SKM-1 (cell line): ENCODE measurements around the gene KIRREL3.

ENCODE experiments used
- DNase-seq: peaks from one replicate; lab custom pipeline; 2025; ENCODE audit not compliant: unreplicated experiment; lab: John Stamatoyannopoulos, UW

Gene KIRREL3

DNA sequence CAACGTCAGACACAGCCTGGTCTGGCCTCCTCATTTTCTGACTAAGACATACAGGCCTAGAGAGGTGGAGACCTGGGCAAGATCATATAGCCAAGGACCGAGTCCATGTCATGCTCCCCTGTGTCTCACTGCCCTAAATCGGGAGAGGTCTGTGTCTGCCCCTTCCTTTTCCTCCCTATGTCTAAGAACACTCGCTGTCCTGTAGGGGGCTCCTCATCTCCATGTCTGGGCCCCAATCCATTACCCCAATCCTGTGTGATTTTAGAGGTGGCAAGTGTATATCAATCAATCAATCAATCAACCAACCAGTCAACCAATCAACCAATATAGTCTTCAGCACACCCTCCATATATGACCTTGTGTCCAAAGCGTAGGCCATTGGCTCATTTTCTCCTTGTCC lies 125.7 kb downstream of the KIRREL3 start:
- DNase-seq, result peak; percentile 1

DNA sequence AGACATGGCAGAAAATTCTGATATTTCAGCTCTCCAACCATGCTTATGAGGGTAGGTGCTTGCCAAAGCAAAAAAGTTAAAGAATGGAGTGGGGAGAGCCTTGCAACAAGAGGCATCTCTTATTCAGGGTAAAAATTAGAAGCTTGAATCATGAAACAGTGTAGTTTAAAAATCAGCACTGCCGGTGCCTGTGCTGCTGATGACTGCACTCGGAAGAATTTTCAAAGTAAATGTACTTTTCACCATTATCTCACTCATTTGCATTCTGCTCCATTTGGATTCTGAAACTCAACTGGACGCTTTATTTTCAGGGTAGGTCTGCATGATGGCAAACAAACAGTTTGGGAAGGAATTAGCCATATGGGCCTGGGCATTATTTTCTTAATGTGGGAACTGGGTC lies 126.3 kb downstream of the KIRREL3 start:
- DNase-seq, result no peak

DNA sequence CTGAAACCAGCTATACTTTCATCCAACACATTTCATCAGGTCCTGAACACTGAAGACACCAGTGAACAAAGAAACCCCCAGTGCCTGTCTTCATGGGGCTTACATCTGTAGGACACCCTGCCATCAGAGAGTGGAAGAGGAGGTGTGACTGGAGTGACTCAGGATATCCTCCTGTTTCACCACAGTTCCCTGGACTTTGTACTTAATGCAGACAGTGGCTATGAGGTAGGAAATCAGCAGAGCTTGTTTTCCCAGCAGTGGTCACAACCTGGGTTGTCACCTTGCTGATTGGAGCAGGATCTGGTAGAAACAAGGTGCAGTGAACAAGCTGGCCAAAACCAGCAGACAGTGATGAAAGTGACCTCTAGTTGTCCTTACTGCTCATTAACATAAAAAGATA lies 128.8 kb downstream of the KIRREL3 start:
- DNase-seq, result no peak

DNA sequence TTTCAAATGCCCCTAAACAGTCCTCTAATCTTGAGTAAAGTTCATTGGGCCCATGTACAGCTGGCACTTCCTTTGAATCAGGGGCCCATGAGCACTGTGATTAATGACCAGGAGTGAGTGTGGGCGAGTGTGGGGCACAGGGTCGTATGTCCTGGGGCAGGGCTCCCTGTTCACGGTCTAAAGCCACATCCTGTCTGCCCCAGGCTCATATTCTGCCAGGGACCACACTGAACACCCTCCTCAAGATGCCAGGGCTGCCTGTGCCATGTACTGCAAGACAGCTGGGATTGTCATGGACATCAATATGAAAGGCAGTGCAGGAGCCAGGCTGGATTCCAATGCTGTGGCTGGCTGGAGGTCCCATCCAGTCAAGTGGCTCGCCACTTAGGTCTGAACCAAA lies 130.5 kb downstream of the KIRREL3 start:
- no peak for DNase-seq

DNA sequence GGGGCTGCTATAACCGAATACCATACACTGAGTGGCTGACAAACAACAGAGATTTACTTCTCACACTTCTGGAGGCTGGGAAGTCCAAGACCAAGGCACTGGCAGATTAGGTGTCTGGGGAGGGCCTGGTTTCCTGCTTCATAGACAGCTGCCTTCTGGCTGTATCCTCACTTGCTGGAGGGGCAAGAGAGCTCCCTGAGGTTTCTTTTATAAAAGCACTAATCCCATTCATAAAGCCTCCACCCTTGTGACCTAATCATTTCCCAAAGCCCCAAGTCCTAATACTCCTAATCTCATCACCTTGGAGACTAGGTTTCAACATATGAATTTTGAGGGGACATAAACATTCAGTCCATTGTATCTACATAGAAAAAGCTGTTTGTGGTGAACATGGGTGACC lies 131.8 kb downstream of the KIRREL3 start:
- no peak for DNase-seq

DNA sequence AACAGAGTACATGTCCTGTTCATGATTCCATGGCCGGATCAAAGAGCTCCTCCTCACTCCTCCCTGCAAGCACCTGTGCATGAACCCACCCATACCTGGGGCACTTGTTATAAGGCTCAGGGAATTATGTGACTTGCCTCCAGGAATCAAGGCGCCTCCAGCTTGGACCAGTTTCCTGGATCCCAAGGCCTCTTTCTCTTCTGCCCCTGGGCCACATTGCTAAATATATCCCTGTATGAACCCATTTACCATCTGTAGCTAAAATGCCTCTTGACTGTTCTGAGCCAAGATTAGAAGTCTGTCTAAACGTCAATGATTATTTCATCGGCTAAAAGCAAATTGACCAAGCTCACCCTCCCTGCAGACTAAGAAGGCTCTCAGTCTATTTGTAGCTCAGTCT lies 135.6 kb downstream of the KIRREL3 start:
- DNase-seq, result no peak

DNA sequence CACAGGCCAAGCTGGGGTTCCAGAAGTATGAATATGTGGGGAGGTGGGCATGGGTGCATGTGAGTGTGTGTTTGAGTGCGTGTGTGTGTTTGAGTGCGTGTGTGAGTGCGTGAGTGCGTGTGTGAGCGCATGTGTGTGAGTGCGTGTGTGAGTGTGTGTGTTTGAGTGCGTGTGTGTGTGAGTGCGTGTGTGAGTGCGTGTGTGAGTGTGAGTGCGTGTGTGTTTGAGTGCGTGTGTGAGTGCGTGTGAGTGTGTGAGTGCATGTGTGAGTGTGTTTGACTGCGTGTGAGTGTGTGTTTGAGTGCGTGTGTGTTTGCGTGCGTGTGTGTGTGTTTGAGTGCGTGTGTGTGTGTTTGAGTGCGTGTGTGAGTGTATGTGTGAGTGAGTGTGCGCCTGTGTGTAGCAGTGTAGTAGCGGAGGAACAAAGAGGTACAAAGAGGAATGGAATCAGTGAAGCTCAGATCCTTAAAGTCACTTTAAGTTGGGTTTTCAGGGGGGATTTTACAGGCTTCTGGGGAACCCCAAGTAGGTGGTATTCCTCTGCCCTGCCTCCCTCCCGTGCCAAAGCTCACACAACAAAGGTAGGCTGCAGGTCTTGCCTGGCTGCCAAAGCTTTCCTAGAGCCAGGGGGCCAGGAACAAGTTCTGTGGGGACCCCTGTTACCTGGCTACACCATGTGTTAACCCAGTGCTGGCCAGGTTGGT lies 137.1 kb downstream of the KIRREL3 start:
- DNase-seq, result no peak

DNA sequence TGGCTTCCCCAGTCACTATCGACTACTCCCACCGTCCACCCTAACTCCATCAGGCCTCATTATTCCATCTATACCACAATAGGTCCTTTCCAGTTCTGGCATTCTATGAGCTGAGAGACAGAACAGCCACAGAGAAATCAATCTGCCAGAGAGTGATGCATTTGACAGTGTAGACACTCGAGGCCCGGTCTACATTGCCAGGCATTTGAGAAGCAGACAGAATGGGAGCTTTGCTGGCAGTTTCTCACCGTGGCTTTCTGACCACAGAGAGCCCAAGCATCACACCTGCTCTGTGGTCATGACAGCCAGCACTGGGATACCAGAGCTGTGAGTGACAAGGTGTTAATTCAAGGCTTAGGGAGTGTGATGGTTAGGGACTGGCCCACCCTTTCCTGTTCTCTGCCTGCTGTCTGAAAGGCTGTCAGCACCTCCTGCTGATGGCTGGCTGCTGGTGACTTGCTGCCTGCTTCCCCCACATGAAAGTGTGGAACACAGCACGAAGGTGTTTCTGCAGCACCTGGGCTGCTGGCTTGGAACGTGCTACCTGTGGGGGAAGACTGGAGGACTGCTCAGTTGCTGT lies 137.8 kb downstream of the KIRREL3 start:
- DNase-seq, result no peak

DNA sequence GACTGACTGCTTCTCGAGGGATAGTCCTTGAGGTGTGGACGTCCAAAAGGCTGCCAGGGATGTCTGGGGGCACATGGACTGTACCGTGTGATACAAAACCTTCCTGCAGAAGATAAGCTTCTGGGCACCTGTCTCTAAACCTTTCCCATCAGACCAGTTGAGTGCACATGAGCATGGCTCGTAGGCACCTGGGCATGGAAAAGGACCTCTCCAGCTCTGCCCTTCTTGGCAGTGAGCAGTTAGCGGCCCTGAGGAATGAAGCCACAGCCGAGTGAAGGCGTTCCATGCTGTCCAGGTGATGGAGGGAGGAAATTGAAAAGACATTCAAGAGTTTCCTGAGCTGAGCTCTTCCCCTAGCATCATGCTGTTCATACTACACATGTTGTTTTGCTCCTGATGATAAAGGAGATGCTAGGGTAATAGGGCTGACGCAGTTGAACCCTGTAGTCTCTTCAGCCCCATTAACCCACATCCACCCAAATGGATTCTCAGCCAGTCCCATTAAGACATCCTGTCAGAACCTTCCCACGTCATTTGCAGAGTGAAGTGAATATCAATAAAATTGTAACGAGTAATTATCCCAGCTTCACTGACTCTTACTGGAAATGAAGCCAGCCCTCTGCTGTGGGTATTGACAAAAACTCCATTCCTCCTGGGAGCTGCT lies 138.6 kb downstream of the KIRREL3 start:
- DNase-seq, result no peak

DNA sequence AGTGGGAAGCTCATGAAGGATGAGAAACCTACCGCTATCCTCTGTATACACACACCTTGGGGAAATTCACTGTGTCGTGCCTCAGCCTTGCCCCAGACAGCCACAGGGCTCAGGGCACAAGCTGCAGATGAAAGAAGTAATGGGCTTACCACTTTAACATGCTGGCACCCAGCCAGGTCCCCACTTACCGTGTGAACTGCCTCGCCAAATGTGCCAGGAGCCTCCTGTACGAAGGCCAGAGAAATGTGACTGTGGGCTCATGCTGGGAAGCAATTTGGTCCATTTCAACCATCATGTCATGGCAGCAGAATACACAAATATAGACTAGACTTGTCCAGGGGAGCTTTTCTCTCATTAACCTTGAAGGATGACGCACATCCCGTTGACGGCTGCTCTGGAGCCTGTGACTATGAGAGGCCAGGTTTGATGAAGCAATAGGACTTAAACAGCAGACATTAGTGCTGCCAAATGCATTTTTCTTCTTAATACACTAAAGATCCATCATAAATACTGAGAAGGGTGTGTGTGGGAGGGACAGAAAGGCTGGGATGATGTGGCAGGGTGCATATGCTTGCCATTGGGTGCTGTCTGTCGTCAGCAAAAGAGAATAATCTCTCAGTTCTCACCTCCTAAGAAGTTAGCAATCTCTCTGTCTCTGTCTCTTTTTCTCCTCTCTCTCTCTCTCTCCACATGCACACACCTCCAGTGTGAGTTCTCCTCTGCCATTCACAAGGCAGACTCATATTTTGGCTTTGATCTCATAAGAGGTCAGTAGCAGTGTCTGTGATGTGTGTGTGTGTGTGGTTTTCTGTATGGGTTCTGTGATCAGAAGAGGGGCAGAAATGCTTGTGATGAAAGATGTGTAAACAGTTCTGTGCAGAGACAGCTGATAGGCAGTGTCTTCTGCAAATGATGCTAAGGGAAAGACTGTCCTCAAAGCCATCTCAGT lies 142.4 kb downstream of the KIRREL3 start:
- DNase-seq, result no peak

DNA sequence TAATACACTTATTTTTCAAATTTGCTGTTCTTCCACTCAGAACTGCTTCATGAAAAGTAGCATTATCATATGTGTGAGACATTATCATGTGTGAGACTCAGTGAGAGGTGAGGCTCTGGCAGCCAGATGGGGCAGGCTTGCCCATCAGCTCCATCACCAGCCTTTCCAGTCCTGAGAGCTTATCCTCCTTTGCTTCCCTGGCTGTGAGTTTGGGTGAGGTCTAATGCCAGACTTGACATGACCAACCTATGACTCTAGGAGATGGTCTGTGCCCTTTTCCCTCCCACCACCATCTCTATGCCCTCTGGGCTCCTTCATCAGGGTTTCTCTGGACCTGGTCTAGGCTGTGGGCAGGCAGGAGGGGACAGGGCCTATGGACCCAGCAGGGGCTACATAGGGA lies 145.0 kb downstream of the KIRREL3 start:
- no peak for DNase-seq

DNA sequence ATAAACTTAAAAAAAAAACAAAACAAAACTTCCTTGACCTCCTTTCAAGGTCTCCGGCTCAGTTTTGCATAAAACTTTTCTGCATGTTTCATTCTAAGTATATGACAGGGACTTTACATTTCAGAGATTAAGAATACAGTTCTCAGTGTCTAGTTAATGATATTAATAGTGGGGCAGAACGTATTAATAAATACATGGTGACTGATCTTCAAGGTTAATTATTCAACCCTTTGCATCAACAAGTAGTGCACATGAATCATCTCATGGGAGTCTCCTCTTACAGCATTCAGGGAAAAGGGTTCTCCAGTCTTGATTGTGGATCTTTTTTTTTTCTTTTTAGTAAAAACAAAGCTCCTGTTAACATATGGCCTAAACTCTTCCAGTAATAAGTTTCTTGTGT lies 146.8 kb downstream of the KIRREL3 start:
- no peak for DNase-seq

DNA sequence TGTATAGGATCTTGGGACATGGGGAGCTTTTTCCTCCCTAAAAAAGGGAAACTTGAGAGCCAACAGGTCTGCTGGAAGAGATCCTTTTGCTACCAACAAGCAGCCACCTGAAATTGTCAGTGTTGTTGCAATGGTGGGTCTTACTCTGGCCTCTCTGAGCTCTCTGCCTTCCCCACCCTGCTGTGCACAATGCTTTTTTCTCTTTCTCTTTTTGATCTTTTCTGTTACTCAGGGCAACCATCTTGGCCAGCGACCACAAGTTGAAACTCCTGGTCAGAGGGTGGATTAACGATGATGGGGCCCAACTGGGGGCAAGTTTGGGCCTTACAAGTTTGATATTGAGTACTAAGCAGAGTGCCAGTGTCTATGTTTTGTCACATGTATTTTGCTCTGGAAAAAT lies 155.8 kb downstream of the KIRREL3 start:
- no peak for DNase-seq

DNA sequence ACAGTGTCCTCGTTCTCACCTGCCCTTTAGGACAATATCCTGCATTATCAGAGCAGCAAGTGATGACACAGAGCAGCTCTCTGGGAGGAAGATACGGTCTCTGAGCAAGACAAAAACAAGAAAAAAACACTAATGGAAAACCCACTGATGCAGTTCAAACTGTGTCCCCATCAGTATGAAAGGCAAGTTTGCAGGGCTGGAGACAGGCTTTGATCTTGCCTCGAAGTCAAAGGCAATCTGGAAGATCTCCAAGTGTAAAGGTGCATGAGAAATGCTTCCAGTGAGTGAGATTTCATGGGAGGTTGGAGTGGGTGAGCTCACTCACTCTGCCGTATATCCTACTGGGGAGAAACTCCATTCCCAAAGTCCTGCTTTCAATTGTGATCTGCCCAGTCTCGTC lies 157.5 kb downstream of the KIRREL3 start:
- DNase-seq, result no peak

DNA sequence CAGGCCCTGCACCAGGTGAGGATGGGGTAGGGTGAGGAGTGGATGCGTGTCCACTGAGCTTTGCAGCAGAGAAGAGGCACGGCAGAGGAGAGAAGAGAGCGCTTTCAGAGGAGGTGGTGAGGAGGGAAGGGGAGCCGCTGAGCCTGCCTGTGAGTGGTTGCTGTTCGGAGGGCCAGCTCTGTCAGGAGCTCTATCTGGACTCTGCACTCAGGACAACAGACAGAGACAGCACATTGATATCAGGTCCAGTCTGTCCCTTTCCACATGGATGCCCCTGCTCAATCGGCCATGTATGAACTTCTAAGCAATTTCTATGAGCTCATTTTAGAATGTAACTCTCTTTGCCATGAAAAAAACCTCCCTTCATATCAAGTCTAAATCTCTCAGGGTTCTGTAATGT lies 158.6 kb downstream of the KIRREL3 start:
- DNase-seq, result no peak

DNA sequence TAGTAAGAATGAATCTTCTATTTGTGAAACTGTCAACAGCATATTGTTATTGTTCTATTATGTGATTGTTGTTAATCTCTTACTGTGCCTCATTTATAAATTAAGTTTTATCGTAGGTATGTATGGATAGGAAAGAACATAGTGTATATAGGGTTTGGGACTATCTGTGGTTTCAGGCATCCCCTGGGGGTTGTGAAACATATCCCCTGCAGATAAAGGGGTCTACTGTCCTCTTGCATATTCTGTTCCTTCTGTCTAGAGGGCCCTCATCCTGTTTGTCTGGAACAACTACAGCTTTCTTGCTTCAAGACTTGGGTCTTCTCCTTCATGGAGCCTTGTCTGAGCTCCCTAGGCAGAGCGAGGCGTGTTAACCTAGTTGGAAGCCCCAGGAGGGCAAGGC lies 159.6 kb downstream of the KIRREL3 start:
- no peak for DNase-seq

DNA sequence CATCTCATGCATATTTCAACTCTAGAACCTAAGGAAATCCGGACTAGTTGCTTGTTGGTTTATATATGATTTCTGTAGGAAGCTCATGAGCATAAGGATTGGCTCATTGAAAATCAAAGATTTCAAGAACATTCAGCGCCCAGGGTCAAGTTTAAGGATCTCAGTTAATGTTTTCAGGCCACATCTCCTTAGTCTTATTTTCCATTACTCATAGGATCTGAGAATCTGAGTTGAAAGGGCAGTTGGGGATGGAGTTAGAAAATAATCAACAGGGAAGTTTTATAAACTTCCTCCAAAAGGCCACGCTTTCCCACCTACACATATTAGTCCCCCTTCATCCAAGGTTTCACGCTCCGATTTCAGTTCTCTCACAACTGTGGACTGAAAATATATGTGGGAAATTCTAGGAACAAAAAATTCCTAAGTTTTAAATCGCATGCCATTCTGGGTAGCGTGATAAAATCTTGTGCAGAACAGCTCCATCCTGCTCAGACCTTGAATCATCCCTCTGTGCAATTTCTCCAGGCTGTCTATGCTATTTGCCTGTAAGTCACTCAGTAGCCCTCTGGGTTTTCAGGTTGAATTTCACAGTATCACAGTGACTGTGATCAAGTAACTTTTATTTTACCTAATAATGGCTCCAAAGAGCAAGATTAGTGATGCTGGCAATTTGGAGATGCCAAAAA lies 160.2 kb downstream of the KIRREL3 start:
- no peak for DNase-seq

DNA sequence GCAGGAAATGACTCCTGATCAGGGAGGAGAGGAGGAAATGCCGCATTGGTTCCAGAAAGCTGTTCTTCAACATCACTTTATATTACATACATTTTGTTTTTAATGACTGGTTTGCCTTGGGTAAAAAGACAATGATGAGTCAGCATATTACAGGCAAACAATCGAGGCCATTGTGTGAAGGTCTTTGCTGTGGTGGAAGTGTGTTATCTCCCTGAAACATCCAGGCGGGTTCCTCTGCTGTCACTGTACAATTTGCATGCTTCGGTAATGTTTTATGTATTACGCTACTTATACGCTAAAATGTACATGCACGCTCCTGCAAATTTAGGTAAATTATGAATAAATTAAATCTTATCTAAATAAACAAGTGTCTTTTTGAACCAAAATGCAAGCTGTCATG lies 161.1 kb downstream of the KIRREL3 start:
- DNase-seq, result no peak

DNA sequence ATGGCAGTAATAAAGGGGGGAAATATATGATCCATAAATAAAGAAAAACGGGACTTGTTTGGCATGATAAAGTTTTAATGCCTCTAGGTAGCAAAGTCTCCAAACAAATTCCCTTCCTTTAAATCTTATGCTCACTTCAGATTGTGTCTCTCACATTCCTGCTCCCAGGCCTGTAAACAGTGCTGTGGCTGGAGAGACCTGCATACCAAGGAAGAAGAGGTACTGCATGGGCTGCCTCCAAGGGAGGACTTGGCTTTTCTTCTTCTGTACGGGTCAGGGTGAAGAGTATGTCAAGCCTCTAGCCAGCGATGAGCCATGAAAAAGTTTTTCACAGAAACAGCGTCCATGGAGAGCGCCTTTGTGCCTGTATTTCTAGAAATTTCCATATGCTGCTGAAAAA lies 161.8 kb downstream of the KIRREL3 start:
- DNase-seq, result no peak

DNA sequence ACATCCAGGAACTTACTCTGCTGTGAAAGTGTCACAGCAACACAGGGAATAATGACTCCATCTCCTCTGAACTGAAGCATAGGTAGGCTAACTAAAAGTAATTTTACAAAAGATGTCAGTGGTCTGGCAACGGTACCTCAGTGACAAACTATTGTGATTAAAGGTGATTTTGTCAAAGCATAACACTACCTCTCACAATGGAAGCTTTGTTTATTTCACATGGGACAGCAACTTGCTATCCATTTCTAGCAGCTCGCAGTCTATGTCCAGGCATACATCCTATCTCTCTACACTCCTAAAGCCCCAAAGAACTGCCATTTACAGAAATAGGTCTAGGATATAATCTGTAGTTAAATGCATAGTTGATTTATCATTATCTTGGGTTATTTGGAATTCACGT lies 163.0 kb downstream of the KIRREL3 start:
- no peak for DNase-seq

DNA sequence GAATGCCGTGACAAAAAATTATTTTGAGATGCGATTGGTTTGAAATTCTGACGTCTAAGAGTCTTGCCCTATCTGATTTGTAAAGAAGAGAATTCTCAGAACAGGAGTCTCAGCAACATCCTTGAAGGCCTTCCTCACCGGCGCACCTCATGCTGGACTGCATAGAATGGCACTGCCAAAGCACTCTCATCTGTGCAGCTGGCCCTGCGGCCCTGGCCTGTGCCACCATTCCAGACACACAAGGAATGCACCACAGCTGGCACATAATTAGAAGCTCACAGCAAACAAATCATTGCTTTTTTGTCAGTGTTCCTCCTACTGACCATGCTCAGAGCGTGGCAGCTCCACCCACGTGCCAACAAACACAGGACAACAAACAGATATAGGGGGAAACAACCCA lies 166.0 kb downstream of the KIRREL3 start:
- DNase-seq, result no peak
